GM21528 (cell line): ENCODE measurements around the gene ARSI.

ENCODE experiments used
- ATAC-seq: cut with Tn5 transposase; IDR thresholded peaks from one replicate; pipeline ENCODE4 v1.9.1; 2021; ENCODE audit warnings: mild to moderate bottlenecking, moderate library complexity; ENCODE audit not compliant: unreplicated experiment, low FRiP score

ARSI gene

GRCh38 chr5:150309886-150310239 lies 7.2 kb upstream of the ARSI start:
- no peak for ATAC-seq

- no peak for ATAC-seq
Observed at GRCh38 chr5:150309101-150309885, 6.6 kb upstream of the ARSI start.

GRCh38 chr5:150307617-150308426 lies 5.1 kb upstream of the ARSI start:
- no peak for ATAC-seq

- ATAC-seq, result no peak
Observed at GRCh38 chr5:150306775-150307174, 4.1 kb upstream of the ARSI start.

- no peak for ATAC-seq
Observed at GRCh38 chr5:150305557-150305956, 2.9 kb upstream of the ARSI start.

GRCh38 chr5:150305095-150305494 lies 2.4 kb upstream of the ARSI start:
- ATAC-seq, result no peak

GRCh38 chr5:150304481-150305081 lies 1.9 kb upstream of the ARSI start:
- ATAC-seq, result no peak

- ATAC-seq, result no peak
Observed at GRCh38 chr5:150303660-150304386, 1.1 kb upstream of the ARSI start.

GRCh38 chr5:150303070-150303615 lies 438 bp upstream of the ARSI start:
- ATAC-seq, result no peak

GRCh38 chr5:150301901-150302300 lies 804 bp downstream of the ARSI start:
- ATAC-seq, result no peak

- ATAC-seq, result no peak
Observed at GRCh38 chr5:150301170-150301505, 1.6 kb downstream of the ARSI start.

GRCh38 chr5:150300496-150301169 lies 2.1 kb downstream of the ARSI start:
- ATAC-seq, result no peak

- ATAC-seq, result no peak
Observed at GRCh38 chr5:150299571-150300327, 3.0 kb downstream of the ARSI start.

GRCh38 chr5:150298701-150299451 lies 3.8 kb downstream of the ARSI start:
- no peak for ATAC-seq

- no peak for ATAC-seq
Observed at GRCh38 chr5:150297934-150298595, 4.6 kb downstream of the ARSI start.

- no peak for ATAC-seq
Observed at GRCh38 chr5:150297236-150297890, 5.3 kb downstream of the ARSI start.

- no peak for ATAC-seq
Observed at GRCh38 chr5:150296496-150296895, 6.2 kb downstream of the ARSI start.
